HEK293T (cell line): ENCODE data around the gene SLAMF7.

Experiments used
- CTCF ChIA-PET: fragments of 350-600 bp; formaldehyde crosslinking; extraction: SDS; loops from one replicate; lab custom pipeline; 2021; ENCODE audit warnings: antibody characterized with exemption, inconsistent platforms; lab: Yijun Ruan, JAX
- POLR2A ChIA-PET: fragments of 350-600 bp; formaldehyde crosslinking; extraction: SDS; loops from one replicate; lab custom pipeline; 2020; ENCODE audit warnings: antibody characterized with exemption, inconsistent platforms; lab: Yijun Ruan, JAX
- DNase-seq: peaks from one replicate; pipeline ENCODE4 v3.0.0; 2012; ENCODE audit warnings: mixed read lengths; ENCODE audit errors: extremely low spot score
- ARNT ChIP-seq: fragments of 450-650 bp; IDR thresholded peaks from 2 replicates; pipeline ENCODE4 v1.6.1; 2017; ENCODE audit warnings: mild to moderate bottlenecking
- BHLHE40 ChIP-seq: fragments of 450-650 bp; IDR thresholded peaks from 2 replicates; pipeline ENCODE4 v1.6.1; 2016; ENCODE audit warnings: mild to moderate bottlenecking, moderate library complexity, borderline replicate concordance
- CTBP1 ChIP-seq: fragments of 450-650 bp; IDR thresholded peaks from 2 replicates; pipeline ENCODE4 v1.6.1; 2016; ENCODE audit warnings: borderline replicate concordance
- ELF4 ChIP-seq: fragments of 450-650 bp; IDR thresholded peaks from 2 replicates; pipeline ENCODE4 v1.6.1; 2017; ENCODE audit warnings: antibody characterized with exemption
- FOXA1 ChIP-seq: fragments of 450-650 bp; IDR thresholded peaks from 2 replicates; pipeline ENCODE4 v1.6.1; 2016; ENCODE audit warnings: mild to moderate bottlenecking
- FOXK2 ChIP-seq: fragments of 450-650 bp; IDR thresholded peaks from 2 replicates; pipeline ENCODE4 v1.6.1; 2016; ENCODE audit warnings: mild to moderate bottlenecking
- FOXM1 ChIP-seq: fragments of 450-650 bp; IDR thresholded peaks from 2 replicates; pipeline ENCODE4 v1.6.1; 2017; ENCODE audit warnings: mild to moderate bottlenecking, borderline replicate concordance
- HDGF ChIP-seq: fragments of 450-650 bp; IDR thresholded peaks from 2 replicates; pipeline ENCODE4 v1.6.1; 2017; ENCODE audit warnings: antibody characterized with exemption, borderline replicate concordance
- L3MBTL2 ChIP-seq: fragments of 450-650 bp; conservative IDR thresholded peaks from 2 replicates; pipeline ENCODE4 v1.6.1; 2016; ENCODE audit warnings: mild to moderate bottlenecking
- LEF1 ChIP-seq: fragments of 450-650 bp; IDR thresholded peaks from 2 replicates; pipeline ENCODE4 v1.6.1; 2017; ENCODE audit warnings: mild to moderate bottlenecking, borderline replicate concordance
- NFRKB ChIP-seq: fragments of 450-650 bp; IDR thresholded peaks from 2 replicates; pipeline ENCODE4 v1.6.1; 2016; ENCODE audit warnings: mild to moderate bottlenecking, moderate library complexity
- SP1 ChIP-seq: fragments of 450-650 bp; IDR thresholded peaks from 2 replicates; pipeline ENCODE4 v1.6.1; 2017
- SUZ12 ChIP-seq: fragments of 450-650 bp; IDR thresholded peaks from 2 replicates; pipeline ENCODE4 v1.6.1; 2016; ENCODE audit warnings: mild to moderate bottlenecking
- TARDBP ChIP-seq: fragments of 450-650 bp; IDR thresholded peaks from 2 replicates; pipeline ENCODE4 v1.6.1; 2016
- ZNF384 ChIP-seq: fragments of 450-650 bp; IDR thresholded peaks from 2 replicates; pipeline ENCODE4 v1.6.1; 2016
- TF ChIP-seq, protein P1 (sequence below): fragments of 450-650 bp; IDR thresholded peaks from 2 replicates; pipeline ENCODE4 v1.6.1; 2016

SLAMF7 gene

DNA sequence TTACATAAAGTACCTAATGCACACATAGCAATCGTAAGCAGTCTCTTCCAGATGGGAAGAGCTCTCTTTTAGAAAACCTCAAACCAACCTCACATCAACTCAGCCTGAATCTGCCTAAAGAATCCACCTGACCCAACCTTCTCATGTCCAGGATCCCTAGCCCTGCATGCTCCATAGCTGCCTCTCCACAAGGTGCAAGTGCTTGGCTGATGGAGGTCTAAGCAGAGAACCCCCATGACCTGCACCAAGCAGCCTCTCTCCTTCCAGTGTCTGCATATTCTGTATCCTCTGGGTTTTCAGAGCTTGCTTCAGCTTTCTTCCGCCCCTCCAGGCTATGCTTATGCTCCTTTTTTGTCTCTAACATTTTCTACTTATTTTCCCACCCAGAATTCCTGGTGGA, 59.4 kb downstream of the SLAMF7 start:
- no peak for TF ChIP-seq CTBP1
- TF ChIP-seq SUZ12: no peak
- TF ChIP-seq BHLHE40: no peak
- TF ChIP-seq FOXA1: no peak
- no peak for TF ChIP-seq L3MBTL2
- no peak for TF ChIP-seq NFRKB
- TF ChIP-seq ARNT: no peak
- TF ChIP-seq ELF4: no peak
- TF ChIP-seq LEF1: no peak
- no peak for TF ChIP-seq FOXK2
- TF ChIP-seq SP1: no peak
- TF ChIP-seq FOXM1: no peak
- no peak for TF ChIP-seq HDGF
- ChIA-PET POLR2A (no interaction called here), CTCF (interaction anchor here (0.7 kb wide), 1 partner anchor 50 kb away, joined by 3 read pairs; no protein-coding TSS in a partner anchor)
- DNase-seq: no peak

DNA sequence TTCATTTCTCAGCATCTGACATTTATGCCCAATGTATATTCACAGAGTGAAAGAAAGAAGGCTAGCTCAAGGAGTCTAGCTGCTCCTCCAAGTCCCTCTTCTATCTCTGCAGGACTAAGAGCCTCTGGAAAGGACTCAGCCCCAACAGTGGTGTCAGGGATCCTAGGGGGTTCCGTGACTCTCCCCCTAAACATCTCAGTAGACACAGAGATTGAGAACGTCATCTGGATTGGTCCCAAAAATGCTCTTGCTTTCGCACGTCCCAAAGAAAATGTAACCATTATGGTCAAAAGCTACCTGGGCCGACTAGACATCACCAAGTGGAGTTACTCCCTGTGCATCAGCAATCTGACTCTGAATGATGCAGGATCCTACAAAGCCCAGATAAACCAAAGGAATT, 60.6 kb downstream of the SLAMF7 start:
- TF ChIP-seq ARNT (no peak), NFRKB (no peak), FOXK2 (no peak), L3MBTL2 (no peak), CTBP1 (no peak)
- TF ChIP-seq, protein P1, sequence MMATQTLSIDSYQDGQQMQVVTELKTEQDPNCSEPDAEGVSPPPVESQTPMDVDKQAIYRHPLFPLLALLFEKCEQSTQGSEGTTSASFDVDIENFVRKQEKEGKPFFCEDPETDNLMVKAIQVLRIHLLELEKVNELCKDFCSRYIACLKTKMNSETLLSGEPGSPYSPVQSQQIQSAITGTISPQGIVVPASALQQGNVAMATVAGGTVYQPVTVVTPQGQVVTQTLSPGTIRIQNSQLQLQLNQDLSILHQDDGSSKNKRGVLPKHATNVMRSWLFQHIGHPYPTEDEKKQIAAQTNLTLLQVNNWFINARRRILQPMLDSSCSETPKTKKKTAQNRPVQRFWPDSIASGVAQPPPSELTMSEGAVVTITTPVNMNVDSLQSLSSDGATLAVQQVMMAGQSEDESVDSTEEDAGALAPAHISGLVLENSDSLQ: no peak
- ChIA-PET POLR2A (no interaction called here), CTCF (no interaction called here)
- DNase-seq: no peak

DNA sequence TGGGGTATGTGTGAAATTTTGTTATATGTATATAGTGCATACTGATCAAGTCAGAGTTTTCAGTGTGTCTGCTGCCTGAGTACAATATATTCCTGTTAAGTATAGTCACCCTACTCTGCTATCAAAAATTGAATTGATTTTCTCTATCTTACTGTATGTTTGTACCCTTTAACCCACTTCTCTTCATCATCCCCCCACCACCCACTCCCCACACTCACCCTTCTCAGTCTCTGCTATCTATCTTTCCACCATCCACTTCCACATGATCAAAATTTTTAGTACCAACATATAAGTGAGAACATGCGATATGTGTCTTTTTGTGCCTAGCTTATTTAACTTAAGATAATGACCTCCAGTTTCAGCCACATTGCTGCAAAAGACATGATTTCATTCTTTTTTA, 61.1 kb downstream of the SLAMF7 start:
- no peak for DNase-seq
- TF ChIP-seq TARDBP: no peak
- TF ChIP-seq LEF1: no peak
- no peak for TF ChIP-seq FOXM1
- no peak for TF ChIP-seq SUZ12
- no peak for TF ChIP-seq CTBP1
- no peak for TF ChIP-seq SP1
- no peak for TF ChIP-seq NFRKB
- TF ChIP-seq ARNT: no peak
- no peak for TF ChIP-seq HDGF
- no peak for TF ChIP-seq ELF4
- no peak for TF ChIP-seq L3MBTL2
- no peak for TF ChIP-seq BHLHE40
- TF ChIP-seq, protein P1: no peak
- ChIA-PET POLR2A (no interaction called here), CTCF (no interaction called here)

GRCh38 chr1:160800645-160801408, 61.8 kb downstream of the SLAMF7 start:
- POLR2A ChIA-PET: no interaction called here
- no peak for DNase-seq
- TF ChIP-seq ZNF384: no peak
- TF ChIP-seq HDGF: no peak
- TF ChIP-seq ELF4: no peak
- no peak for TF ChIP-seq ARNT
- no peak for TF ChIP-seq SUZ12
- no peak for TF ChIP-seq NFRKB
- TF ChIP-seq CTBP1: no peak
- no peak for TF ChIP-seq FOXM1
- TF ChIP-seq FOXA1: no peak
- TF ChIP-seq BHLHE40: no peak
- TF ChIP-seq L3MBTL2: no peak
- TF ChIP-seq TARDBP: no peak
- TF ChIP-seq SP1: no peak
- TF ChIP-seq FOXK2: no peak
- TF ChIP-seq, protein P1: no peak
- no peak for TF ChIP-seq LEF1
- CTCF ChIA-PET: no interaction called here

- CTCF ChIA-PET: interaction anchor here (0.6 kb wide), 1 partner anchor 480 kb away, joined by 5 read pairs; no protein-coding TSS in a partner anchor
- DNase-seq: no peak
- TF ChIP-seq FOXM1 (no peak), ELF4 (no peak), BHLHE40 (no peak), SP1 (no peak), SUZ12 (no peak), TARDBP (no peak), LEF1 (no peak), ARNT (no peak), HDGF (no peak), NFRKB (no peak), L3MBTL2 (no peak), FOXA1 (no peak)
- TF ChIP-seq, protein P1: no peak
- POLR2A ChIA-PET: no interaction called here
Observed at GRCh38 chr1:160801836-160802580, 63.0 kb downstream of the SLAMF7 start.
